IMR-90 (cell line): Measurements from ENCODE around the gene AKT1S1. TPM values are rescaled to one million over a fixed set of nuclear protein-coding genes. Genes with fewer than 3 reads are reported as not detected.

Experiments used
- CTCF ChIP-seq: conservative IDR thresholded peaks from 2 replicates; pipeline ENCODE4 v1.5.1; 2012; ENCODE audit warnings: mild to moderate bottlenecking, low read depth, low read length, improper control_type of control experiment
- MXI1 ChIP-seq: IDR thresholded peaks from 2 replicates; pipeline ENCODE4 v1.6.1; 2012; ENCODE audit warnings: low read depth, mild to moderate bottlenecking, low read length, moderate library complexity, borderline replicate concordance
- polyA plus RNA-seq, 3 experiments: library from polyadenylated mRNA; depleted of rRNA; stranded (reverse); fragments of >200 nt; gene quantifications; 2 replicates each; pipeline ENCODE4 v1.2.3, GENCODE V29; 2012; ENCODE audit warnings: low replicate concordance in 1 of 3
- total RNA-seq: library from RNA; depleted of rRNA; stranded (reverse); fragments of >200 nt; gene quantifications from 2 replicates; pipeline ENCODE4 v1.2.3, GENCODE V29; 2012

AKT1S1 gene
- total and polyA plus RNA-seq, 2 of the 4 experiments (the other 2 are of a cell fraction) = 3.6 to 54.4 TPM

GRCh38 chr19:49855676-49856573 is 21.2 kb downstream of the AKT1S1 start (continued):
- TF ChIP-seq CTCF (no peak), MXI1 (no peak)
